H9 (cell line): Measurements from ENCODE around the gene NEURL2. TPM values are rescaled to one million over a fixed set of nuclear protein-coding genes. Genes with fewer than 3 reads are reported as not detected.

Experiments
- DNase-seq: peaks from one replicate; pipeline ENCODE4 v3.0.0-alpha.2; 2017
- H2AFZ ChIP-seq: one replicate; pipeline ENCODE4 v1.6.1; 2013; ENCODE audit warnings: mild to moderate bottlenecking, low read length, control low read depth, moderate library complexity
- H2AK5ac ChIP-seq: 2 replicates; pipeline ENCODE4 v1.6.1; 2013; ENCODE audit warnings: low read length, control low read depth, mixed read lengths; ENCODE audit not compliant: insufficient read length
- H2BK120ac ChIP-seq: one replicate; pipeline ENCODE4 v1.6.1; 2013; ENCODE audit warnings: low read depth, mild to moderate bottlenecking, low read length, control low read depth, inconsistent platforms; ENCODE audit not compliant: poor library complexity, severe bottlenecking
- H2BK12ac ChIP-seq: 2 replicates; pipeline ENCODE4 v1.6.1; 2013; ENCODE audit warnings: low read length, control low read depth, mixed read lengths, low read depth; ENCODE audit not compliant: insufficient read length
- H2BK15ac ChIP-seq: 2 replicates; pipeline ENCODE4 v1.6.1; 2013; ENCODE audit warnings: low read depth, low read length, control low read depth
- H2BK20ac ChIP-seq: one replicate; pipeline ENCODE4 v1.6.1; 2013; ENCODE audit warnings: low read depth, mild to moderate bottlenecking, low read length, control low read depth, inconsistent platforms; ENCODE audit not compliant: poor library complexity, severe bottlenecking
- H2BK5ac ChIP-seq: 2 replicates; pipeline ENCODE4 v1.6.1; 2013; ENCODE audit warnings: low read length, control low read depth, mixed read lengths; ENCODE audit not compliant: insufficient read length
- H3K14ac ChIP-seq: 2 replicates; pipeline ENCODE4 v1.6.1; 2013; ENCODE audit warnings: low read length, control low read depth; ENCODE audit not compliant: insufficient read depth
- H3K18ac ChIP-seq: 2 replicates; pipeline ENCODE4 v1.6.1; 2013; ENCODE audit warnings: low read depth, mild to moderate bottlenecking, mixed read lengths, low read length, control low read depth; ENCODE audit not compliant: insufficient read length
- H3K23ac ChIP-seq: 2 replicates; pipeline ENCODE4 v1.6.1; 2013; ENCODE audit warnings: low read length, control low read depth, mixed read lengths, low read depth; ENCODE audit not compliant: insufficient read length
- H3K23me2 ChIP-seq: 2 replicates; pipeline ENCODE4 v1.6.1; 2013; ENCODE audit warnings: low read depth, mild to moderate bottlenecking, mixed read lengths, low read length, control low read depth; ENCODE audit not compliant: insufficient read length, poor library complexity, severe bottlenecking
- H3K27ac ChIP-seq: 2 replicates; pipeline ENCODE4 v1.5.1; 2013; ENCODE audit warnings: low read length, control low read depth, mixed read lengths, low read depth; ENCODE audit not compliant: insufficient read length
- H3K27me3 ChIP-seq: 2 replicates; pipeline ENCODE4 v1.6.1; 2013; ENCODE audit warnings: low read length, control low read depth, inconsistent platforms; ENCODE audit not compliant: insufficient read depth
- H3K4ac ChIP-seq: 2 replicates; pipeline ENCODE4 v1.6.1; 2013; ENCODE audit warnings: low read depth, mild to moderate bottlenecking, control low read depth, inconsistent platforms, low read length, moderate library complexity
- H3K4me1 ChIP-seq: 2 replicates; pipeline ENCODE4 v1.6.1; 2013; ENCODE audit warnings: low read length, control low read depth, inconsistent platforms; ENCODE audit not compliant: insufficient read depth
- H3K4me2 ChIP-seq: 2 replicates; pipeline ENCODE4 v1.6.1; 2013; ENCODE audit warnings: low read length, control low read depth, mixed read lengths; ENCODE audit not compliant: insufficient read length, insufficient read depth
- H3K56ac ChIP-seq: 2 replicates; pipeline ENCODE4 v1.6.1; 2013; ENCODE audit warnings: low read depth, mild to moderate bottlenecking, mixed read lengths, low read length, control low read depth; ENCODE audit not compliant: insufficient read length
- H3K79me1 ChIP-seq: 2 replicates; pipeline ENCODE4 v1.6.1; 2013; ENCODE audit warnings: low read depth, mild to moderate bottlenecking, moderate library complexity, low read length, control low read depth, inconsistent platforms; ENCODE audit not compliant: insufficient read depth, poor library complexity, severe bottlenecking
- H3K79me2 ChIP-seq: 2 replicates; pipeline ENCODE4 v1.6.1; 2013; ENCODE audit warnings: low read length, control low read depth, inconsistent platforms; ENCODE audit not compliant: insufficient read depth
- H3K9ac ChIP-seq: 2 replicates; pipeline ENCODE4 v1.6.1; 2013; ENCODE audit warnings: low read length, control low read depth, mixed read lengths; ENCODE audit not compliant: insufficient read length; ENCODE audit errors: extremely low read depth
- H3K9me3 ChIP-seq: one replicate; pipeline ENCODE4 v1.6.1; 2013; ENCODE audit warnings: low read depth, low read length, inconsistent platforms; ENCODE audit not compliant: control insufficient read depth
- H3T11ph ChIP-seq: one replicate; pipeline ENCODE4 v1.6.1; 2013; ENCODE audit warnings: mild to moderate bottlenecking, low read length, control low read depth, inconsistent platforms
- H4K20me1 ChIP-seq: one replicate; pipeline ENCODE4 v1.6.1; 2013; ENCODE audit not compliant: control insufficient read depth, insufficient read length, insufficient read depth
- H4K5ac ChIP-seq: 2 replicates; pipeline ENCODE4 v1.6.1; 2013; ENCODE audit warnings: low read depth, mild to moderate bottlenecking, mixed read lengths, low read length, control low read depth; ENCODE audit not compliant: insufficient read length
- H4K8ac ChIP-seq: replicated peaks from 2 replicates; pipeline ENCODE4 v1.6.1; 2013; ENCODE audit warnings: low read length, control low read depth, mixed read lengths, low read depth; ENCODE audit not compliant: insufficient read length
- H4K91ac ChIP-seq: 2 replicates; pipeline ENCODE4 v1.6.1; 2013; ENCODE audit warnings: low read depth, mild to moderate bottlenecking, moderate library complexity, mixed read lengths, low read length, control low read depth; ENCODE audit not compliant: insufficient read length
- H3K27ac Mint-ChIP-seq, 3 experiments: 2 replicates in 2 of 3; 3 replicates in 1 of 3; pipeline ENCODE4 v1.8.0; 2020 to 2021; ENCODE audit warnings: mixed read lengths in 3 of 3, mild to moderate bottlenecking in 1 of 3, moderate library complexity in 1 of 3
- H3K27me3 Mint-ChIP-seq: 2 replicates; pipeline ENCODE4 v1.8.0; 2021; ENCODE audit warnings: low read depth, mild to moderate bottlenecking, moderate library complexity, mixed read lengths
- H3K36me3 Mint-ChIP-seq, 3 experiments: 2 replicates in 2 of 3; 3 replicates in 1 of 3; pipeline ENCODE4 v1.8.0; 2020 to 2021; ENCODE audit warnings: low read depth in 3 of 3, mixed read lengths in 3 of 3; ENCODE audit not compliant: insufficient read depth in 1 of 3
- H3K4me1 Mint-ChIP-seq, 2 experiments: 2 replicates each; pipeline ENCODE4 v1.8.0; 2020; ENCODE audit warnings: mixed read lengths in 2 of 2
- H3K4me3 Mint-ChIP-seq, 2 experiments: 2 replicates in 1 of 2; 3 replicates in 1 of 2; pipeline ENCODE4 v1.8.0; 2020 to 2021; ENCODE audit warnings: mild to moderate bottlenecking in 2 of 2, mixed read lengths in 2 of 2, moderate library complexity in 1 of 2
- H3K9me3 Mint-ChIP-seq, 2 experiments: 2 replicates in 1 of 2; 3 replicates in 1 of 2; pipeline ENCODE4 v1.8.0; 2020; ENCODE audit warnings: mild to moderate bottlenecking in 2 of 2, mixed read lengths in 2 of 2, moderate library complexity in 1 of 2
- CTCF ChIP-seq: fragments of 200-600 bp; sonication (generic); conservative IDR thresholded peaks from 3 replicates; pipeline ENCODE4 v1.8.0; 2021; ENCODE audit warnings: antibody characterized with exemption, mild to moderate bottlenecking
- WGBS: extraction: QIAGEN DNeasy Blood & Tissue Kit; methylation state at CpG from one replicate; pipeline ENCODE4 v1.1.7; 2013; ENCODE audit warnings: missing lambda C conversion rate, low lambda C conversion rate, mixed read lengths; ENCODE audit not compliant: insufficient read length; ENCODE audit errors: extremely low coverage; 5-methylcytosine and 5-hydroxymethylcytosine counted together
- total RNA-seq: library from RNA; stranded (reverse); gene quantifications from 2 replicates; pipeline ENCODE4 v1.2.1, GENCODE V29; 2021

Gene NEURL2
- total RNA-seq, 1 experiment from 2014 or later: 5.4 TPM

GRCh38 chr20:45937765-45938164 is 46.8 kb upstream of the NEURL2 start:
- Histone ChIP-seq H2BK120ac (no peak overlapping the region), H3K9me3 (no peaks in the 10 kb centered on the region), H3K23ac (no peak overlapping the region), H4K91ac (no peak overlapping the region), H2AK5ac (no peak overlapping the region), H2BK12ac (no peak overlapping the region), H4K5ac (no peak overlapping the region), H2AFZ (no peak overlapping the region), H4K20me1 (no peaks in the 10 kb centered on the region), H3K18ac (no peak overlapping the region), H3K56ac (no peak overlapping the region), H3K79me1 (no peaks in the 10 kb centered on the region), H3T11ph (no peak overlapping the region), H2BK20ac (no peak overlapping the region), H3K9ac (no peak overlapping the region), H3K27me3 (no peaks in the 10 kb centered on the region), H3K79me2 (peaks cover 4% of the 10 kb centered on the region; the same call in 1 of the 2 replicates), H2BK15ac (no peak overlapping the region), H4K8ac (no peak overlapping the region), H2BK5ac (no peak overlapping the region), H3K4me2 (no peak overlapping the region), H3K23me2 (peaks cover 11% of the 10 kb centered on the region), H3K4me1 (peaks cover 11% of the 10 kb centered on the region), H3K14ac (no peak overlapping the region), H3K27ac (no peak overlapping the region), H3K4ac (no peak overlapping the region)
- DNase-seq: no peak
- Mint-ChIP-seq H3K4me3 (peak overlapping the region in 1 of 2 experiments; percentile 73; a peak in 1 of 5 replicates), H3K4me1 (peaks cover 28 to 33% of the 10 kb centered on the region in 2 experiments), H3K36me3 (peaks cover 14 to 41% (median 30%) of the 10 kb centered on the region in 3 experiments), H3K27ac (peak overlapping the region; percentile 94 to 96 (median 96)), H3K9me3 (no peaks in the 10 kb centered on the region), H3K27me3 (no peaks in the 10 kb centered on the region; the same call in 1 of the 2 replicates)
- WGBS: no CpG with 5 or more reads among the region's 2 CpGs
- TF ChIP-seq CTCF: no peak
